ENCODE results near the gene ING5.

GRCh38 chr2:241743620-241744019 is 41.8 kb downstream of the ING5 start:
- TF ChIP-seq, protein P1, sequence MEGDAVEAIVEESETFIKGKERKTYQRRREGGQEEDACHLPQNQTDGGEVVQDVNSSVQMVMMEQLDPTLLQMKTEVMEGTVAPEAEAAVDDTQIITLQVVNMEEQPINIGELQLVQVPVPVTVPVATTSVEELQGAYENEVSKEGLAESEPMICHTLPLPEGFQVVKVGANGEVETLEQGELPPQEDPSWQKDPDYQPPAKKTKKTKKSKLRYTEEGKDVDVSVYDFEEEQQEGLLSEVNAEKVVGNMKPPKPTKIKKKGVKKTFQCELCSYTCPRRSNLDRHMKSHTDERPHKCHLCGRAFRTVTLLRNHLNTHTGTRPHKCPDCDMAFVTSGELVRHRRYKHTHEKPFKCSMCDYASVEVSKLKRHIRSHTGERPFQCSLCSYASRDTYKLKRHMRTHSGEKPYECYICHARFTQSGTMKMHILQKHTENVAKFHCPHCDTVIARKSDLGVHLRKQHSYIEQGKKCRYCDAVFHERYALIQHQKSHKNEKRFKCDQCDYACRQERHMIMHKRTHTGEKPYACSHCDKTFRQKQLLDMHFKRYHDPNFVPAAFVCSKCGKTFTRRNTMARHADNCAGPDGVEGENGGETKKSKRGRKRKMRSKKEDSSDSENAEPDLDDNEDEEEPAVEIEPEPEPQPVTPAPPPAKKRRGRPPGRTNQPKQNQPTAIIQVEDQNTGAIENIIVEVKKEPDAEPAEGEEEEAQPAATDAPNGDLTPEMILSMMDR (IDR thresholded peaks at IDR 0.05), result no peak
- no peak for TF ChIP-seq ZFX (IDR thresholded peaks at IDR 0.05; ENCODE audit: borderline replicate concordance)
